K562 (cell line): Measurements from ENCODE around the gene GPR176. TPM values are rescaled to one million over a fixed set of nuclear protein-coding genes. Genes with fewer than 3 reads are reported as not detected.

Experiments
- ATAC-seq: fragments of 200-7000 bp; cut with Tn5 transposase; 3 replicates; pipeline ENCODE4 v1.9.1; 2020; ENCODE audit warnings: moderate library complexity
- BruUV-seq: library from RNA; stranded (reverse); fragments of 400-500 nt; replicated peaks from 2 replicates; lab custom pipeline; 2021; lab: Mats Ljungman, UMichigan
- CTCF ChIA-PET: fragments of 300-600 bp; formaldehyde crosslinking; extraction: SDS; loops from one replicate; lab custom pipeline; 2021; ENCODE audit warnings: low intra/inter-chr PET ratio; lab: Yijun Ruan, JAX
- POLR2A ChIA-PET: fragments of 300-600, 350-650 bp; sonication (Branson Sonifier 250); formaldehyde crosslinking; extraction: SDS; loops from one replicate; lab custom pipeline; 2021; ENCODE audit warnings: antibody characterized with exemption, inconsistent platforms; lab: Yijun Ruan, JAX
- DNase-seq, 4 experiments: peaks; one replicate each; pipeline versions ENCODE4 v3.0.0 to v3.0.0-alpha.2; 2011 to 2018; ENCODE audit warnings: low spot score in 3 of 4, mixed read lengths in 3 of 4; ENCODE audit errors: extremely low read depth in 1 of 4
- FAIRE-seq: peaks from 2 replicates; lab custom pipeline; 2011; peaks lifted over from hg19 to GRCh38; lab: Jason Lieb, UNC
- H2AFZ ChIP-seq: 2 replicates; pipeline ENCODE4 v1.6.0; 2011; ENCODE audit warnings: low read depth, low read length, control low read depth, inconsistent platforms
- H3K27ac ChIP-seq: fragments of 200-600 bp; 3 replicates; pipeline ENCODE4 v1.8.0; 2011; ENCODE audit warnings: low read depth, mild to moderate bottlenecking, control low read depth, inconsistent platforms, low read length, moderate library complexity, mixed read lengths; ENCODE audit errors: extremely low read depth
- H3K27me3 ChIP-seq, 2 experiments: fragments of 300-600 bp in 1 of 2; 2 replicates in 1 of 2; 3 replicates in 1 of 2; pipeline versions ENCODE4 v1.6.0 to v1.8.0; 2011; ENCODE audit warnings: inconsistent platforms in 2 of 2, low read length in 2 of 2, mild to moderate bottlenecking in 1 of 2, mixed read lengths in 1 of 2, moderate library complexity in 1 of 2; ENCODE audit not compliant: control insufficient read depth in 2 of 2, insufficient read depth in 2 of 2
- H3K36me3 ChIP-seq: fragments of 300-600 bp; 3 replicates; pipeline ENCODE4 v1.8.0; 2011; ENCODE audit warnings: mild to moderate bottlenecking, low read length, inconsistent platforms; ENCODE audit not compliant: control insufficient read depth, insufficient read depth
- H3K4me1 ChIP-seq, 2 experiments: fragments of 200-600 bp in 1 of 2; replicated peaks in 1 of 2; 2 replicates in 1 of 2; 3 replicates in 1 of 2; pipeline versions ENCODE4 v1.5.1 to v1.8.0; 2011; ENCODE audit warnings: inconsistent platforms in 2 of 2, low read length in 2 of 2, mild to moderate bottlenecking in 1 of 2, mixed read lengths in 1 of 2, moderate library complexity in 1 of 2; ENCODE audit not compliant: control insufficient read depth in 2 of 2, insufficient read depth in 2 of 2
- H3K4me2 ChIP-seq: 2 replicates; pipeline ENCODE4 v1.6.1; 2011; ENCODE audit warnings: low read length, control low read depth, inconsistent platforms, mixed read lengths; ENCODE audit not compliant: insufficient read depth
- H3K4me3 ChIP-seq: fragments of 200-600 bp; sonication (generic), shearing (Covaris generic); 2 replicates; pipeline ENCODE4 v1.5.1; 2016; ENCODE audit warnings: control low read depth, inconsistent platforms
- H3K79me2 ChIP-seq: fragments of 200-600 bp; 3 replicates; pipeline ENCODE4 v1.8.0; 2011; ENCODE audit warnings: low read length, inconsistent platforms; ENCODE audit not compliant: control insufficient read depth, insufficient read depth
- H3K9ac ChIP-seq, 2 experiments: 2 replicates each; pipeline versions ENCODE4 v1.6.0 to v1.6.1; 2011; ENCODE audit warnings: low read depth in 2 of 2, low read length in 2 of 2, control low read depth in 1 of 2, inconsistent platforms in 1 of 2, mild to moderate bottlenecking in 1 of 2, mixed read lengths in 1 of 2; ENCODE audit not compliant: insufficient read depth in 1 of 2
- H3K9me1 ChIP-seq: one replicate; pipeline ENCODE4 v1.6.0; 2011; ENCODE audit warnings: inconsistent platforms, mild to moderate bottlenecking, low read length, moderate library complexity; ENCODE audit not compliant: control insufficient read depth, insufficient read depth
- H3K9me3 ChIP-seq: replicated peaks from 2 replicates; pipeline ENCODE4 v1.5.1; 2011; ENCODE audit warnings: low read depth, low read length, inconsistent platforms; ENCODE audit not compliant: control insufficient read depth, insufficient read depth
- H4K20me1 ChIP-seq: replicated peaks from 2 replicates; pipeline ENCODE4 v1.6.1; 2011; ENCODE audit warnings: low read length, inconsistent platforms, mixed read lengths; ENCODE audit not compliant: control insufficient read depth, insufficient read depth
- DPF2 ChIP-seq: fragments of 450-650 bp; IDR thresholded peaks from 2 replicates; pipeline ENCODE4 v1.6.1; 2016
- IRF2 ChIP-seq: sonication (generic); formaldehyde crosslinking; IDR thresholded peaks from 2 replicates; pipeline ENCODE4 v1.8.1; 2022; ENCODE audit warnings: mild to moderate bottlenecking, missing genetic modification reagents
- MIER1 ChIP-seq: fragments of 450-650 bp; IDR thresholded peaks from 2 replicates; pipeline ENCODE4 v1.6.1; 2016; ENCODE audit warnings: antibody characterized with exemption, mild to moderate bottlenecking, low read depth
- WGBS: fragments of 100-300 bp; shearing (Covaris generic); methylation state at CpG from one replicate; pipeline ENCODE4 v1.1.6; 2016; ENCODE audit warnings: low coverage, mixed read lengths; ENCODE audit not compliant: insufficient coverage; ENCODE audit errors: missing lambda C conversion rate; 5-methylcytosine and 5-hydroxymethylcytosine counted together
- in situ Hi-C: fragments of 300-500 bp; cut with MboI; formaldehyde crosslinking; loops from 4 replicates; pipeline ENCODE4 v1.15.0; 2018; ENCODE audit warnings: inconsistent platforms, mixed read lengths
- intact Hi-C: fragments of 100-400 bp; cut with micrococcal nuclease; formaldehyde crosslinking; loops from 2 replicates; pipeline ENCODE4 v1.14.2; 2022
- polyA plus RNA-seq, 8 experiments: library from polyadenylated mRNA; depleted of rRNA in 4 of 8; stranded (reverse) in 5 of 8; unstranded in 3 of 8; fragments of >200 nt; fragmentation: Nextera tagmentation in 2 of 8; fragmentation: Illumina TruSeq in 1 of 8; extraction: Ambion mirVana in 2 of 8; extraction: Trizol in 1 of 8; gene quantifications; 2 replicates each; pipeline versions ENCODE4 v1.2.1 to v1.2.3, GENCODE V29; 2011 to 2014; ENCODE audit warnings: inconsistent platforms in 1 of 8, missing spikeins in 1 of 8
- total RNA-seq, 7 experiments: library from RNA; depleted of rRNA in 6 of 7; stranded (reverse); fragments of >200 nt in 6 of 7; fragmentation: Illumina TruSeq in 2 of 7; extraction: Trizol in 2 of 7; gene quantifications; 2 replicates each; pipeline versions ENCODE4 v1.2.1 to v1.2.3, GENCODE V29; 2011 to 2021; ENCODE audit warnings: low replicate concordance in 1 of 7
- TF ChIP-seq, protein P1 (sequence below): fragments of 200-600 bp; sonication (generic); IDR thresholded peaks from one replicate; pipeline ENCODE4 v1.6.1; 2012; ENCODE audit warnings: mild to moderate bottlenecking, low read depth, low read length, inconsistent platforms
- TF ChIP-seq, protein P2 (sequence below), 2 experiments: fragments of 450-650 bp; IDR thresholded peaks; 2 replicates each; pipeline ENCODE4 v1.6.1; 2018; ENCODE audit warnings: mild to moderate bottlenecking in 2 of 2, low read depth in 1 of 2; ENCODE audit not compliant: partially characterized antibody in 2 of 2
- TF ChIP-seq, protein P3 (sequence below): fragments of 250-450 bp; sonication (Bioruptor Pico); IDR thresholded peaks from 2 replicates; pipeline ENCODE4 v1.8.0; 2022; ENCODE audit warnings: moderate library complexity, mild to moderate bottlenecking, inconsistent platforms

The GPR176 gene
- total and polyA plus RNA-seq, 9 of the 15 experiments (the other 6 are each of a cell fraction or from before 2014, with no cell fraction given) = 0.03 to 1.2 (median 0.76) TPM

DNA sequence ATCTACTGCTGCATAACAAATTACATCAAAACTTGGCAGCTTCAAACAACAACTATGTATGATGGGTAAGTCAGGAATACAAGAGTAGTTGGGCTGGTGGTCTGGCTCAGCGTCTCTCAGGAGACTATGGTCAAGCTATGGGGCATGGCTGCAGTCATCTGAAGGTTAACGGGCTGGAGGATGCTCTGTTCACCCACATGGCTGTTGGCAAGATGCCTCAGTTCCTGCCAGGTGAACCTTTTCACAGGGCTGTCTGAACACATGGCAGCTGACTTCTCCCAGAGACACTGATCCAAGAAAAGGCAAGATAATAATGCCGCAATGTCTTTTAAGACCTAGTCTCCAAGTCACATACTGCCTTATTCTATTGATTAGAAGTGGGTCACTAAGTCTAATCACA is 63.7 kb downstream of the GPR176 start:
- no peak for FAIRE-seq
- in situ Hi-C loops = no loop called here
- no peak for ATAC-seq
- POLR2A ChIA-PET = no interaction called here
- Histone ChIP-seq H3K36me3 (no peaks in the 10 kb centered on the region), H3K27me3 (peaks cover 5 to 15% of the 10 kb centered on the region in 2 experiments; a peak in 3 of 5 replicates)
- TF ChIP-seq IRF2 (CRISPR knock-in tag) (no peak), DPF2 (no peak), MIER1 (no peak)
- TF ChIP-seq, protein P1, sequence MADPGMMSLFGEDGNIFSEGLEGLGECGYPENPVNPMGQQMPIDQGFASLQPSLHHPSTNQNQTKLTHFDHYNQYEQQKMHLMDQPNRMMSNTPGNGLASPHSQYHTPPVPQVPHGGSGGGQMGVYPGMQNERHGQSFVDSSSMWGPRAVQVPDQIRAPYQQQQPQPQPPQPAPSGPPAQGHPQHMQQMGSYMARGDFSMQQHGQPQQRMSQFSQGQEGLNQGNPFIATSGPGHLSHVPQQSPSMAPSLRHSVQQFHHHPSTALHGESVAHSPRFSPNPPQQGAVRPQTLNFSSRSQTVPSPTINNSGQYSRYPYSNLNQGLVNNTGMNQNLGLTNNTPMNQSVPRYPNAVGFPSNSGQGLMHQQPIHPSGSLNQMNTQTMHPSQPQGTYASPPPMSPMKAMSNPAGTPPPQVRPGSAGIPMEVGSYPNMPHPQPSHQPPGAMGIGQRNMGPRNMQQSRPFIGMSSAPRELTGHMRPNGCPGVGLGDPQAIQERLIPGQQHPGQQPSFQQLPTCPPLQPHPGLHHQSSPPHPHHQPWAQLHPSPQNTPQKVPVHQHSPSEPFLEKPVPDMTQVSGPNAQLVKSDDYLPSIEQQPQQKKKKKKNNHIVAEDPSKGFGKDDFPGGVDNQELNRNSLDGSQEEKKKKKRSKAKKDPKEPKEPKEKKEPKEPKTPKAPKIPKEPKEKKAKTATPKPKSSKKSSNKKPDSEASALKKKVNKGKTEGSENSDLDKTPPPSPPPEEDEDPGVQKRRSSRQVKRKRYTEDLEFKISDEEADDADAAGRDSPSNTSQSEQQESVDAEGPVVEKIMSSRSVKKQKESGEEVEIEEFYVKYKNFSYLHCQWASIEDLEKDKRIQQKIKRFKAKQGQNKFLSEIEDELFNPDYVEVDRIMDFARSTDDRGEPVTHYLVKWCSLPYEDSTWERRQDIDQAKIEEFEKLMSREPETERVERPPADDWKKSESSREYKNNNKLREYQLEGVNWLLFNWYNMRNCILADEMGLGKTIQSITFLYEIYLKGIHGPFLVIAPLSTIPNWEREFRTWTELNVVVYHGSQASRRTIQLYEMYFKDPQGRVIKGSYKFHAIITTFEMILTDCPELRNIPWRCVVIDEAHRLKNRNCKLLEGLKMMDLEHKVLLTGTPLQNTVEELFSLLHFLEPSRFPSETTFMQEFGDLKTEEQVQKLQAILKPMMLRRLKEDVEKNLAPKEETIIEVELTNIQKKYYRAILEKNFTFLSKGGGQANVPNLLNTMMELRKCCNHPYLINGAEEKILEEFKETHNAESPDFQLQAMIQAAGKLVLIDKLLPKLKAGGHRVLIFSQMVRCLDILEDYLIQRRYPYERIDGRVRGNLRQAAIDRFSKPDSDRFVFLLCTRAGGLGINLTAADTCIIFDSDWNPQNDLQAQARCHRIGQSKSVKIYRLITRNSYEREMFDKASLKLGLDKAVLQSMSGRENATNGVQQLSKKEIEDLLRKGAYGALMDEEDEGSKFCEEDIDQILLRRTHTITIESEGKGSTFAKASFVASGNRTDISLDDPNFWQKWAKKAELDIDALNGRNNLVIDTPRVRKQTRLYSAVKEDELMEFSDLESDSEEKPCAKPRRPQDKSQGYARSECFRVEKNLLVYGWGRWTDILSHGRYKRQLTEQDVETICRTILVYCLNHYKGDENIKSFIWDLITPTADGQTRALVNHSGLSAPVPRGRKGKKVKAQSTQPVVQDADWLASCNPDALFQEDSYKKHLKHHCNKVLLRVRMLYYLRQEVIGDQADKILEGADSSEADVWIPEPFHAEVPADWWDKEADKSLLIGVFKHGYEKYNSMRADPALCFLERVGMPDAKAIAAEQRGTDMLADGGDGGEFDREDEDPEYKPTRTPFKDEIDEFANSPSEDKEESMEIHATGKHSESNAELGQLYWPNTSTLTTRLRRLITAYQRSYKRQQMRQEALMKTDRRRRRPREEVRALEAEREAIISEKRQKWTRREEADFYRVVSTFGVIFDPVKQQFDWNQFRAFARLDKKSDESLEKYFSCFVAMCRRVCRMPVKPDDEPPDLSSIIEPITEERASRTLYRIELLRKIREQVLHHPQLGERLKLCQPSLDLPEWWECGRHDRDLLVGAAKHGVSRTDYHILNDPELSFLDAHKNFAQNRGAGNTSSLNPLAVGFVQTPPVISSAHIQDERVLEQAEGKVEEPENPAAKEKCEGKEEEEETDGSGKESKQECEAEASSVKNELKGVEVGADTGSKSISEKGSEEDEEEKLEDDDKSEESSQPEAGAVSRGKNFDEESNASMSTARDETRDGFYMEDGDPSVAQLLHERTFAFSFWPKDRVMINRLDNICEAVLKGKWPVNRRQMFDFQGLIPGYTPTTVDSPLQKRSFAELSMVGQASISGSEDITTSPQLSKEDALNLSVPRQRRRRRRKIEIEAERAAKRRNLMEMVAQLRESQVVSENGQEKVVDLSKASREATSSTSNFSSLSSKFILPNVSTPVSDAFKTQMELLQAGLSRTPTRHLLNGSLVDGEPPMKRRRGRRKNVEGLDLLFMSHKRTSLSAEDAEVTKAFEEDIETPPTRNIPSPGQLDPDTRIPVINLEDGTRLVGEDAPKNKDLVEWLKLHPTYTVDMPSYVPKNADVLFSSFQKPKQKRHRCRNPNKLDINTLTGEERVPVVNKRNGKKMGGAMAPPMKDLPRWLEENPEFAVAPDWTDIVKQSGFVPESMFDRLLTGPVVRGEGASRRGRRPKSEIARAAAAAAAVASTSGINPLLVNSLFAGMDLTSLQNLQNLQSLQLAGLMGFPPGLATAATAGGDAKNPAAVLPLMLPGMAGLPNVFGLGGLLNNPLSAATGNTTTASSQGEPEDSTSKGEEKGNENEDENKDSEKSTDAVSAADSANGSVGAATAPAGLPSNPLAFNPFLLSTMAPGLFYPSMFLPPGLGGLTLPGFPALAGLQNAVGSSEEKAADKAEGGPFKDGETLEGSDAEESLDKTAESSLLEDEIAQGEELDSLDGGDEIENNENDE = no peak
- TF ChIP-seq, protein P2, sequence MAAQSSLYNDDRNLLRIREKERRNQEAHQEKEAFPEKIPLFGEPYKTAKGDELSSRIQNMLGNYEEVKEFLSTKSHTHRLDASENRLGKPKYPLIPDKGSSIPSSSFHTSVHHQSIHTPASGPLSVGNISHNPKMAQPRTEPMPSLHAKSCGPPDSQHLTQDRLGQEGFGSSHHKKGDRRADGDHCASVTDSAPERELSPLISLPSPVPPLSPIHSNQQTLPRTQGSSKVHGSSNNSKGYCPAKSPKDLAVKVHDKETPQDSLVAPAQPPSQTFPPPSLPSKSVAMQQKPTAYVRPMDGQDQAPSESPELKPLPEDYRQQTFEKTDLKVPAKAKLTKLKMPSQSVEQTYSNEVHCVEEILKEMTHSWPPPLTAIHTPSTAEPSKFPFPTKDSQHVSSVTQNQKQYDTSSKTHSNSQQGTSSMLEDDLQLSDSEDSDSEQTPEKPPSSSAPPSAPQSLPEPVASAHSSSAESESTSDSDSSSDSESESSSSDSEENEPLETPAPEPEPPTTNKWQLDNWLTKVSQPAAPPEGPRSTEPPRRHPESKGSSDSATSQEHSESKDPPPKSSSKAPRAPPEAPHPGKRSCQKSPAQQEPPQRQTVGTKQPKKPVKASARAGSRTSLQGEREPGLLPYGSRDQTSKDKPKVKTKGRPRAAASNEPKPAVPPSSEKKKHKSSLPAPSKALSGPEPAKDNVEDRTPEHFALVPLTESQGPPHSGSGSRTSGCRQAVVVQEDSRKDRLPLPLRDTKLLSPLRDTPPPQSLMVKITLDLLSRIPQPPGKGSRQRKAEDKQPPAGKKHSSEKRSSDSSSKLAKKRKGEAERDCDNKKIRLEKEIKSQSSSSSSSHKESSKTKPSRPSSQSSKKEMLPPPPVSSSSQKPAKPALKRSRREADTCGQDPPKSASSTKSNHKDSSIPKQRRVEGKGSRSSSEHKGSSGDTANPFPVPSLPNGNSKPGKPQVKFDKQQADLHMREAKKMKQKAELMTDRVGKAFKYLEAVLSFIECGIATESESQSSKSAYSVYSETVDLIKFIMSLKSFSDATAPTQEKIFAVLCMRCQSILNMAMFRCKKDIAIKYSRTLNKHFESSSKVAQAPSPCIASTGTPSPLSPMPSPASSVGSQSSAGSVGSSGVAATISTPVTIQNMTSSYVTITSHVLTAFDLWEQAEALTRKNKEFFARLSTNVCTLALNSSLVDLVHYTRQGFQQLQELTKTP (IDR thresholded peaks at IDR 0.05; ENCODE audit: low read depth in 1 of 2, partially characterized antibody in 2 of 2) = no peak
- TF ChIP-seq, protein P3, sequence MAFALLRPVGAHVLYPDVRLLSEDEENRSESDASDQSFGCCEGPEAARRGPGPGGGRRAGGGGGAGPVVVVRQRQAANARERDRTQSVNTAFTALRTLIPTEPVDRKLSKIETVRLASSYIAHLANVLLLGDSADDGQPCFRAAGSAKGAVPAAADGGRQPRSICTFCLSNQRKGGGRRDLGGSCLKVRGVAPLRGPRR (CRISPR knock-in tag) = no peak
- TF ChIP-seq, all 486 proteins: peak for 0
- Histone ChIP-seq H3K79me2 (no peaks in the 10 kb centered on the region), H3K9me3 (no peaks in the 10 kb centered on the region), H3K9ac (no peak overlapping the region), H3K4me2 (no peak overlapping the region), H3K4me1 (no peaks in the 10 kb centered on the region), H3K27ac (no peak overlapping the region), H3K9me1 (no peaks in the 10 kb centered on the region), H4K20me1 (no peaks in the 10 kb centered on the region), H2AFZ (no peak overlapping the region), H3K4me3 (no peak overlapping the region)
- DNase-seq = no peak
- intact Hi-C loops = no loop called here
- CTCF ChIA-PET = no interaction called here
- BruUV-seq = no TSS peak
- 0% methylated on average over 3 of the region's 3 CpGs for WGBS
